A673 (cell line): ENCODE results near the gene GSDMA. TPM values are rescaled to one million over a fixed set of nuclear protein-coding genes. Genes with fewer than 3 reads are reported as not detected.

ENCODE experiments used
- BruUV-seq: library from RNA; stranded (reverse); fragments of 400-500 nt; replicated peaks from 2 replicates; lab custom pipeline; 2021; lab: Mats Ljungman, UMichigan
- CTCF ChIA-PET: fragments of 300-600 bp; sonication (Branson Sonifier 250); formaldehyde crosslinking; loops from one replicate; lab custom pipeline; 2022; ENCODE audit warnings: antibody characterized with exemption; lab: Charles Lee
- POLR2A ChIA-PET: fragments of 300-600 bp; sonication (Branson Sonifier 250); formaldehyde crosslinking; loops from one replicate; lab custom pipeline; 2022; ENCODE audit warnings: antibody characterized with exemption; ENCODE audit not compliant: low non-redundant PET; lab: Charles Lee
- DNase-seq: peaks from one replicate; pipeline ENCODE4 v3.0.0-alpha.2; 2015; ENCODE audit warnings: low spot score
- H3K27ac ChIP-seq: fragments of 200-600 bp; sonication (generic); 2 replicates; pipeline ENCODE4 v1.5.1; 2016; ENCODE audit warnings: mixed run types, low read depth, mild to moderate bottlenecking, mixed read lengths, antibody characterized with exemption, low read length; ENCODE audit not compliant: poor library complexity, severe bottlenecking
- H3K27me3 ChIP-seq: fragments of 200-600 bp; sonication (generic); replicated peaks from 2 replicates; pipeline ENCODE4 v1.6.1; 2017; ENCODE audit warnings: mixed run types, low read depth, mild to moderate bottlenecking, mixed read lengths, antibody characterized with exemption, low read length; ENCODE audit not compliant: insufficient read depth, poor library complexity
- H3K36me3 ChIP-seq: fragments of 200-600 bp; sonication (generic); 2 replicates; pipeline ENCODE4 v1.6.1; 2016; ENCODE audit warnings: mixed run types, mild to moderate bottlenecking, mixed read lengths, antibody characterized with exemption, low read length; ENCODE audit not compliant: insufficient read depth, poor library complexity, severe bottlenecking
- H3K4me1 ChIP-seq: fragments of 200-600 bp; sonication (generic); 2 replicates; pipeline ENCODE4 v1.6.1; 2017; ENCODE audit warnings: mixed run types, mild to moderate bottlenecking, mixed read lengths, antibody characterized with exemption, low read length; ENCODE audit not compliant: insufficient read depth, poor library complexity, severe bottlenecking
- H3K4me3 ChIP-seq: fragments of 200-600 bp; sonication (generic); 2 replicates; pipeline ENCODE4 v1.5.1; 2016; ENCODE audit warnings: low read depth, mixed run types, mild to moderate bottlenecking, mixed read lengths, low read length; ENCODE audit not compliant: poor library complexity, severe bottlenecking
- H3K9me3 ChIP-seq: fragments of 200-600 bp; sonication (generic); 2 replicates; pipeline ENCODE4 v1.6.1; 2016; ENCODE audit warnings: mixed run types, low read depth, mild to moderate bottlenecking, mixed read lengths, antibody characterized with exemption, low read length; ENCODE audit not compliant: poor library complexity, severe bottlenecking
- CTCF ChIP-seq: fragments of 300-800, 200-600 bp; sonication (generic); conservative IDR thresholded peaks from 2 replicates; pipeline ENCODE4 v1.5.1; 2017; ENCODE audit warnings: low read depth, mild to moderate bottlenecking, antibody characterized with exemption, low read length, moderate library complexity, mixed read lengths
- EZH2 ChIP-seq: fragments of 200-600 bp; sonication (generic); IDR thresholded peaks from 2 replicates; pipeline ENCODE4 v1.6.1; 2017; ENCODE audit warnings: borderline replicate concordance, low read depth, mild to moderate bottlenecking, mixed read lengths, antibody characterized with exemption, low read length; ENCODE audit not compliant: poor library complexity, severe bottlenecking
- intact Hi-C: fragments of 100-400 bp; cut with micrococcal nuclease; formaldehyde crosslinking; loops from one replicate; pipeline ENCODE4 v1.10.0; 2022; ENCODE audit not compliant: unreplicated experiment
- total RNA-seq: library from RNA; stranded (reverse); gene quantifications from 2 replicates; pipeline ENCODE4 v1.2.3, GENCODE V29; 2021

Gene GSDMA
- total RNA-seq, 1 experiment from 2014 or later, result not detected

- intact Hi-C loops, result no loop called here
- DNase-seq, result no peak
- POLR2A ChIA-PET, result no interaction called here
- H3K9me3 ChIP-seq, result no peaks in the 10 kb centered on the region
- TF ChIP-seq EZH2 (no peak), CTCF (no peak)
- no peaks in the 10 kb centered on the region for H3K27me3 ChIP-seq
- H3K27ac ChIP-seq, result no peak overlapping the region
- no TSS peak for BruUV-seq
- CTCF ChIA-PET, result no interaction called here
- H3K4me3 ChIP-seq, result no peak overlapping the region
- no peaks in the 10 kb centered on the region for H3K4me1 ChIP-seq
- no peaks in the 10 kb centered on the region for H3K36me3 ChIP-seq
These were observed 28.9 kb upstream of the GSDMA start for GRCh38 chr17:39933912-39934311.

DNA sequence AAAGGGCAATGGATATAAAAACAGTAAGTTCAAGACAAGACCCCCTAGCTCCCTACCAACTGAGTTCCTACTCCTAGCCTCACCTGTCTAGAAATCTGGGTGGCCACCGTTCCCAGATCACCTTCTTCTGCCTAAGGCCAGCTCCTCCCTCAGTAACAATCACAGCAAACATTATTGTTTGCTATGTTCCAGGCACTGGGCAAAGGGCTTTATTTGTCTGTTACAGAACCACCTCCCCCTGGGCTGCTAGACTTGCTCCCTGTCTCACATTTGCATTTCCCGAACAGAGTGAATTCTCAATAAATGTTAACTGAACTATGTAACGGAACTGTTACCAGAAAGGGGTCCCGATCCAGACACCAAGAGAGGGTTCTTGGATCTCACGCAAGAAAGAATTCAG, 28.5 kb upstream of the GSDMA start:
- Histone ChIP-seq H3K27ac (no peak overlapping the region), H3K4me1 (no peaks in the 10 kb centered on the region), H3K4me3 (no peak overlapping the region), H3K36me3 (no peaks in the 10 kb centered on the region), H3K27me3 (no peaks in the 10 kb centered on the region), H3K9me3 (no peaks in the 10 kb centered on the region)
- TF ChIP-seq EZH2, result no peak
- TF ChIP-seq CTCF, result no peak
- BruUV-seq, result no TSS peak
- intact Hi-C loops, result no loop called here
- CTCF ChIA-PET, result no interaction called here
- no peak for DNase-seq
- POLR2A ChIA-PET, result no interaction called here

DNA sequence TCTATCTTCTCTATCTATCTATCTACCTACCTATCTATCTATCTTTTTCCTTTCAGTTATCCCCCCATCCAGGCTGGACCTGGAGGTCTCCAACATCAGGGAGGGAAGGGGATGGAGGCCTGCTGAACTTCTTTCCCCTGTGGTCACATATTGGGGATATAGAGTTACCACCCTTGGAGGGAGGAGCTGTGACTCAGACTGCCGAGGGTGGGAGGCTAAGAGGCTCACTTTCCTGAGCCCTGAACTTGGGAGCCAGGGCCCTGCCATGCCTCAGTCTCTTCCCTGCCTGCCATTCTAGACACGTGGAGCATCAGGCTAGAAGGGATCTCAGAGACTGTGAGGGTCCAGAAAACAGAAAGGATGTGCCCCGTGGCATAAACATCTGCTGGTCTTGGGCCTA, 26.9 kb upstream of the GSDMA start:
- Histone ChIP-seq H3K4me1 (no peaks in the 10 kb centered on the region), H3K27me3 (no peaks in the 10 kb centered on the region), H3K36me3 (no peaks in the 10 kb centered on the region), H3K27ac (no peak overlapping the region), H3K9me3 (no peaks in the 10 kb centered on the region), H3K4me3 (no peak overlapping the region)
- ChIA-PET POLR2A (no interaction called here), CTCF (no interaction called here)
- no TSS peak for BruUV-seq
- TF ChIP-seq EZH2 (no peak), CTCF (no peak)
- intact Hi-C loops, result no loop called here
- DNase-seq, result no peak
